HCT116 (cell line): ENCODE results near the gene PLB1.

Experiments
- CTCF ChIP-seq, 3 experiments: fragments of 200-600 bp in 1 of 3; sonication (generic) in 1 of 3; IDR thresholded peaks in 2 of 3; conservative IDR thresholded peaks in 1 of 3; 2 replicates each; pipeline ENCODE4 v1.5.1; 2012 to 2017; ENCODE audit warnings: low read depth in 2 of 3, low read length in 2 of 3, antibody characterized with exemption in 1 of 3, borderline replicate concordance in 1 of 3, control low read depth in 1 of 3, mild to moderate bottlenecking in 1 of 3, mixed read lengths in 1 of 3, mixed run types in 1 of 3, moderate library complexity in 1 of 3; ENCODE audit not compliant: insufficient read depth in 1 of 3
- ELF1 ChIP-seq: IDR thresholded peaks from 2 replicates; pipeline ENCODE4 v1.6.1; 2012; ENCODE audit warnings: low read depth, borderline replicate concordance
- JUND ChIP-seq: IDR thresholded peaks from 2 replicates; pipeline ENCODE4 v1.6.1; 2012
- POLR2A ChIP-seq: IDR thresholded peaks from 2 replicates; pipeline ENCODE4 v1.7.0; 2011; ENCODE audit warnings: borderline replicate concordance; ENCODE audit not compliant: insufficient read depth, insufficient read length; ENCODE audit errors: extremely low read depth
- POLR2AphosphoS5 ChIP-seq: IDR thresholded peaks from 2 replicates; pipeline ENCODE4 v1.6.1; 2011; ENCODE audit warnings: mild to moderate bottlenecking, low read depth, low read length, moderate library complexity
- SIN3A ChIP-seq: IDR thresholded peaks from 2 replicates; pipeline ENCODE4 v1.6.1; 2012; ENCODE audit warnings: low read depth
- YY1 ChIP-seq: IDR thresholded peaks from 2 replicates; pipeline ENCODE4 v1.6.1; 2011; ENCODE audit warnings: low read length, low read depth, moderate library complexity, mild to moderate bottlenecking; ENCODE audit not compliant: insufficient replicate concordance; ENCODE audit errors: extremely low read depth
- ZNF274 ChIP-seq: fragments of 200-500 bp; sonication (Bioruptor generic); IDR thresholded peaks from 2 replicates; pipeline ENCODE4 v1.6.1; 2014; ENCODE audit warnings: mild to moderate bottlenecking, low read depth, low read length, inconsistent platforms

- TF ChIP-seq CTCF (IDR thresholded peaks at IDR 0.05 in 2 of 3, conservative IDR thresholded peaks at IDR 0.05 in 1 of 3; ENCODE audit: borderline replicate concordance in 1 of 3, insufficient read depth in 1 of 3, low read depth in 2 of 3, low read length in 2 of 3) (no peak), POLR2A (no peak), YY1 (no peak), POLR2AphosphoS5 (no peak), SIN3A (no peak), ZNF274 (no peak), JUND (no peak), ELF1 (no peak)
Observed at GRCh38 chr2:28598484-28598883, 102.6 kb downstream of the PLB1 start.
